HEK293 (cell line): ENCODE results near the gene RASSF8.

Experiments used
- CTCF ChIA-PET: fragments of 350-600 bp; formaldehyde crosslinking; extraction: SDS; loops from one replicate; lab custom pipeline; 2021; ENCODE audit warnings: antibody characterized with exemption; lab: Yijun Ruan, JAX
- POLR2A ChIA-PET: fragments of 300-600 bp; formaldehyde crosslinking; extraction: SDS; loops from one replicate; lab custom pipeline; 2020; ENCODE audit warnings: antibody characterized with exemption, inconsistent platforms; lab: Yijun Ruan, JAX
- H3K27ac ChIP-seq: fragments of 200-500 bp; sonication (Bioruptor generic); 2 replicates; pipeline ENCODE4 v1.5.1; 2014; ENCODE audit warnings: low read depth, low read length, control low read depth, inconsistent platforms; ENCODE audit errors: extremely low read depth
- H3K36me3 ChIP-seq, 2 experiments: fragments of 200-500 bp in 1 of 2; sonication (Bioruptor generic) in 1 of 2; 1 replicate in 1 of 2; 2 replicates in 1 of 2; pipeline ENCODE4 v1.5.1; 2014 to 2017; ENCODE audit warnings: inconsistent platforms in 2 of 2, low read length in 2 of 2; ENCODE audit not compliant: control insufficient read depth in 2 of 2, insufficient read depth in 1 of 2
- H3K4me1 ChIP-seq: fragments of 200-500 bp; sonication (Bioruptor generic); 2 replicates; pipeline ENCODE4 v1.5.1; 2014; ENCODE audit warnings: mild to moderate bottlenecking, low read length, inconsistent platforms; ENCODE audit not compliant: control insufficient read depth, insufficient read depth
- H3K4me3 ChIP-seq: 2 replicates; pipeline ENCODE4 v1.5.1; 2011; ENCODE audit warnings: low read depth, mild to moderate bottlenecking, control low read depth, low read length, moderate library complexity
- H3K9me3 ChIP-seq: fragments of 200-500 bp; sonication (Bioruptor generic); 2 replicates; pipeline ENCODE4 v1.5.1; 2014; ENCODE audit warnings: low read depth, low read length, inconsistent platforms; ENCODE audit not compliant: control insufficient read depth, insufficient read depth
- EGR2 ChIP-seq: fragments of 450-650 bp; formaldehyde crosslinking; IDR thresholded peaks from 2 replicates; pipeline ENCODE4 v1.5.1; 2016; ENCODE audit warnings: low read depth, missing biosample characterization, missing genetic modification characterization
- OSR2 ChIP-seq: fragments of 450-650 bp; formaldehyde crosslinking; IDR thresholded peaks from 2 replicates; pipeline ENCODE4 v1.5.1; 2016; ENCODE audit warnings: missing biosample characterization, missing genetic modification characterization
- PRDM1 ChIP-seq: fragments of 450-650 bp; formaldehyde crosslinking; IDR thresholded peaks from 2 replicates; pipeline ENCODE4; 2016; ENCODE audit warnings: missing biosample characterization, missing genetic modification characterization
- SP7 ChIP-seq: fragments of 450-650 bp; formaldehyde crosslinking; IDR thresholded peaks from 2 replicates; pipeline ENCODE4 v1.5.1; 2016; ENCODE audit warnings: missing biosample characterization, missing genetic modification characterization
- ZBTB8A ChIP-seq: fragments of 450-650 bp; formaldehyde crosslinking; IDR thresholded peaks from 2 replicates; pipeline ENCODE4 v1.5.1; 2016; ENCODE audit warnings: missing biosample characterization, missing genetic modification characterization
- ZFP37 ChIP-seq: fragments of 450-650 bp; formaldehyde crosslinking; IDR thresholded peaks from 2 replicates; pipeline ENCODE4 v1.5.1; 2016; ENCODE audit warnings: missing biosample characterization, missing genetic modification characterization
- ZNF10 ChIP-seq: fragments of 450-650 bp; formaldehyde crosslinking; IDR thresholded peaks from 2 replicates; pipeline ENCODE4 v1.5.1; 2017; ENCODE audit warnings: missing biosample characterization, missing genetic modification characterization
- ZNF133 ChIP-seq: fragments of 450-650 bp; formaldehyde crosslinking; IDR thresholded peaks from 2 replicates; pipeline ENCODE4 v1.5.1; 2016; ENCODE audit warnings: missing biosample characterization, missing genetic modification characterization
- ZNF140 ChIP-seq: fragments of 450-650 bp; formaldehyde crosslinking; IDR thresholded peaks from 2 replicates; pipeline ENCODE4 v1.5.1; 2016; ENCODE audit warnings: missing biosample characterization, missing genetic modification characterization
- ZNF155 ChIP-seq: fragments of 450-650 bp; formaldehyde crosslinking; IDR thresholded peaks from 2 replicates; pipeline ENCODE4 v1.5.1; 2016; ENCODE audit warnings: missing biosample characterization, missing genetic modification characterization
- ZNF223 ChIP-seq: fragments of 450-650 bp; formaldehyde crosslinking; IDR thresholded peaks from 2 replicates; pipeline ENCODE4 v1.5.1; 2016; ENCODE audit warnings: missing biosample characterization, missing genetic modification characterization
- ZNF23 ChIP-seq: fragments of 450-650 bp; formaldehyde crosslinking; IDR thresholded peaks from 2 replicates; pipeline ENCODE4 v1.5.1; 2016; ENCODE audit warnings: missing biosample characterization, missing genetic modification characterization, borderline replicate concordance
- ZNF239 ChIP-seq: fragments of 450-650 bp; formaldehyde crosslinking; IDR thresholded peaks from 2 replicates; pipeline ENCODE4 v1.5.1; 2016; ENCODE audit warnings: missing biosample characterization, missing genetic modification characterization
- ZNF394 ChIP-seq: fragments of 450-650 bp; formaldehyde crosslinking; IDR thresholded peaks from 2 replicates; pipeline ENCODE4 v1.5.1; 2016; ENCODE audit warnings: missing biosample characterization, missing genetic modification characterization, mild to moderate bottlenecking, moderate library complexity, borderline replicate concordance
- ZNF473 ChIP-seq: fragments of 450-650 bp; formaldehyde crosslinking; IDR thresholded peaks from 2 replicates; pipeline ENCODE4 v1.5.1; 2017; ENCODE audit warnings: missing biosample characterization, missing genetic modification characterization
- ZNF560 ChIP-seq: fragments of 450-650 bp; formaldehyde crosslinking; IDR thresholded peaks from 2 replicates; pipeline ENCODE4 v1.5.1; 2017; ENCODE audit warnings: missing biosample characterization, missing genetic modification characterization, borderline replicate concordance
- ZNF610 ChIP-seq: fragments of 450-650 bp; formaldehyde crosslinking; IDR thresholded peaks from 2 replicates; pipeline ENCODE4 v1.5.1; 2016; ENCODE audit warnings: missing biosample characterization, missing genetic modification characterization, borderline replicate concordance
- ZNF624 ChIP-seq: fragments of 450-650 bp; formaldehyde crosslinking; IDR thresholded peaks from 2 replicates; pipeline ENCODE4 v1.5.1; 2017; ENCODE audit warnings: missing biosample characterization, missing genetic modification characterization
- ZNF626 ChIP-seq: fragments of 450-650 bp; sonication (Bioruptor Pico); formaldehyde crosslinking; IDR thresholded peaks from 2 replicates; pipeline ENCODE4 v1.5.1; 2018; ENCODE audit warnings: missing biosample characterization, missing genetic modification characterization, inconsistent platforms
- ZNF654 ChIP-seq: fragments of 450-650 bp; formaldehyde crosslinking; IDR thresholded peaks from 2 replicates; pipeline ENCODE4 v1.5.1; 2016; ENCODE audit warnings: low read depth, missing biosample characterization, missing genetic modification characterization
- ZNF660 ChIP-seq: fragments of 450-650 bp; IDR thresholded peaks from 2 replicates; pipeline ENCODE4 v1.5.1; 2018; ENCODE audit warnings: missing biosample characterization, mild to moderate bottlenecking, missing genetic modification characterization
- ZNF777 ChIP-seq: fragments of 450-650 bp; formaldehyde crosslinking; IDR thresholded peaks from 2 replicates; pipeline ENCODE4 v1.5.1; 2017; ENCODE audit warnings: missing biosample characterization, missing genetic modification characterization, borderline replicate concordance
- ZXDB ChIP-seq: fragments of 450-650 bp; formaldehyde crosslinking; IDR thresholded peaks from 2 replicates; pipeline ENCODE4 v1.5.1; 2016; ENCODE audit warnings: missing biosample characterization, missing genetic modification characterization
- TF ChIP-seq, protein P1 (sequence below): fragments of 450-650 bp; formaldehyde crosslinking; IDR thresholded peaks from 2 replicates; pipeline ENCODE4 v1.5.1; 2016; ENCODE audit warnings: missing biosample characterization, missing genetic modification characterization
- TF ChIP-seq, protein P2 (sequence below): fragments of 450-650 bp; formaldehyde crosslinking; IDR thresholded peaks from 2 replicates; pipeline ENCODE4 v1.5.1; 2016; ENCODE audit warnings: missing biosample characterization, missing genetic modification characterization
- TF ChIP-seq, protein P3 (sequence below): fragments of 450-650 bp; formaldehyde crosslinking; IDR thresholded peaks from 2 replicates; pipeline ENCODE4 v1.5.1; 2016; ENCODE audit warnings: missing biosample characterization, missing genetic modification characterization
- TF ChIP-seq, protein P4 (sequence below): fragments of 450-650 bp; formaldehyde crosslinking; IDR thresholded peaks from 2 replicates; pipeline ENCODE4 v1.5.1; 2017; ENCODE audit warnings: missing biosample characterization, missing genetic modification characterization
- TF ChIP-seq, protein P5 (sequence below): fragments of 450-650 bp; formaldehyde crosslinking; IDR thresholded peaks from 2 replicates; pipeline ENCODE4; 2016; ENCODE audit warnings: missing biosample characterization, missing genetic modification characterization

The RASSF8 gene

DNA sequence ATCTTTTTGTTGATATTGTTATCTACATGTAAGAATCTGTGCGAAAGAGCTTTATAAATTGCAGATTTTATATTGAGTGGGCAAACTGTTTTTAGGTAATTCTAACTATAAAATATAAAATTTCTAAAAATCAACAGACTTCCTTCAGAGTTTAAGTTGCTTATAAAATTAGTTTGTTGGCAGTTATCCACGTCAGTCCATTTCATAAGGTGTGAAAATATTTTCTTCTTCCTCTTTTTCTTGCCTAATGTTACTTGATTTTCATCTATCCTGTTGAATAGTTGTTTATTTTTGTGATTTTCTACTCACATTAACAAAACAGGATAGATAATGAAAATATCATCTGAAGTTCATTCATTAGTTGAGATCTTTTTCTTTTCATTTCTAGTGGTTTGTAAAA, 58.0 kb downstream of the RASSF8 start:
- Histone ChIP-seq H3K36me3 (no peaks in the 10 kb centered on the region), H3K27ac (no peak overlapping the region), H3K4me3 (no peak overlapping the region), H3K9me3 (no peaks in the 10 kb centered on the region), H3K4me1 (peaks cover 8% of the 10 kb centered on the region)
- POLR2A ChIA-PET: no interaction called here
- TF ChIP-seq ZNF23 (no peak), ZNF660 (tag by site-specific recombination) (no peak), ZNF10 (no peak)
- CTCF ChIA-PET: interaction anchor here (0.7 to 3.6 kb wide), 11 partner anchors 11 to 586 kb away, joined by 3 to 20 read pairs (median 4); partner anchors contain the start of gene RASSF8

DNA sequence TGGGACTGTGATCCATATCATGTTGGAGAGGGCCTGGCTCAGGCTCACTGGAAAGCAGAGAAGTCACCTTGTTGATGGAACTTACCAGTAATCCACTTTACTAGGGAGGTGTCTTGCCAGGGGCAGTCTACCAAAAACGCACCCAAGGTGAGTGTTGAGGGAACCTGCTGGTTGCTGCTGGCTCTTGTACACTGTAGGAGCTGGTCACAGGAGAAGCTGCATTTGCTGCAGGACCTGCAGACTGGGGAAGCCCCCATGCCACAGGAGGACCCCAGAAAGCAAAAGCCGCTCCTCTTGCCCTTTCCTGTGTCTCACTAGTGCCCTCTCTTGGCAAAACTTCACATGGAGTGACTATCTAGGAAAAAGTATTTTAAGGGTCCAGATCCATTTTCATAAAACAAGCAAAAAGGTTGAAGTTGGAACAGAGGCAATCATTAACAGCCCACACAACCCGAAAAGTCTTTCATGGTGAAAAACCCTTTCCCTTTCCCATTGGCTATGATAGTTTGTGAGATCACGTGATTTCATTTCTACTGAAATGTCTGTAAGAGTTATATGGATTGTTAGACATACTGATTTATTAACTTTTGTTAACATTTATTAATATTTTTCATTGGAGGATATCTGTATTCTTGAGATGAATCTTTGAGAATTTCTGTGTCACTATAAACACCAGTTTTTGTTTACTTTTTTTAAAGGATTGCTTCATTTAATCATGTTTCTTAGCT, 59.2 kb downstream of the RASSF8 start:
- POLR2A ChIA-PET: interaction anchor here (1.0 kb wide), 1 partner anchor 58 kb away, joined by 4 read pairs; no protein-coding TSS in a partner anchor
- no peak overlapping the region for H3K4me3 ChIP-seq
- CTCF ChIA-PET: interaction anchor here (0.5 to 3.6 kb wide), 40 partner anchors 10 to 1815 kb away, joined by 3 to 20 read pairs (median 3); partner anchors contain the start of gene RASSF8
- H3K4me1 ChIP-seq: peaks cover 8% of the 10 kb centered on the region
- H3K27ac ChIP-seq: no peak overlapping the region
- H3K9me3 ChIP-seq: no peaks in the 10 kb centered on the region
- H3K36me3 ChIP-seq: no peaks in the 10 kb centered on the region
- TF ChIP-seq ZNF624 (tag by site-specific recombination) (no peak), ZNF654 (tag by site-specific recombination) (peak; percentile 87), ZNF394 (tag by site-specific recombination) (peak; percentile 18; the same call in 1 of the 2 replicates), ZNF155 (tag by site-specific recombination) (no peak), ZXDB (tag by site-specific recombination) (0 out of 2 replicates have a peak, but pooled peaks have one; percentile 32), ZNF626 (tag by site-specific recombination) (no peak), ZBTB8A (tag by site-specific recombination) (no peak), ZNF140 (no peak), ZNF133 (no peak), ZNF777 (tag by site-specific recombination) (no peak), EGR2 (tag by site-specific recombination) (no peak), ZNF610 (tag by site-specific recombination) (0 out of 2 replicates have a peak, but pooled peaks have one; percentile 31), ZNF560 (tag by site-specific recombination) (no peak), ZNF223 (tag by site-specific recombination) (no peak), OSR2 (tag by site-specific recombination) (peak; percentile 16; the same call in 1 of the 2 replicates), ZNF239 (tag by site-specific recombination) (no peak), ZNF473 (no peak), SP7 (0 out of 2 replicates have a peak, but pooled peaks have one; percentile 4), ZFP37 (tag by site-specific recombination) (no peak), PRDM1 (tag by site-specific recombination) (peak; percentile 57)
- TF ChIP-seq, protein P1, sequence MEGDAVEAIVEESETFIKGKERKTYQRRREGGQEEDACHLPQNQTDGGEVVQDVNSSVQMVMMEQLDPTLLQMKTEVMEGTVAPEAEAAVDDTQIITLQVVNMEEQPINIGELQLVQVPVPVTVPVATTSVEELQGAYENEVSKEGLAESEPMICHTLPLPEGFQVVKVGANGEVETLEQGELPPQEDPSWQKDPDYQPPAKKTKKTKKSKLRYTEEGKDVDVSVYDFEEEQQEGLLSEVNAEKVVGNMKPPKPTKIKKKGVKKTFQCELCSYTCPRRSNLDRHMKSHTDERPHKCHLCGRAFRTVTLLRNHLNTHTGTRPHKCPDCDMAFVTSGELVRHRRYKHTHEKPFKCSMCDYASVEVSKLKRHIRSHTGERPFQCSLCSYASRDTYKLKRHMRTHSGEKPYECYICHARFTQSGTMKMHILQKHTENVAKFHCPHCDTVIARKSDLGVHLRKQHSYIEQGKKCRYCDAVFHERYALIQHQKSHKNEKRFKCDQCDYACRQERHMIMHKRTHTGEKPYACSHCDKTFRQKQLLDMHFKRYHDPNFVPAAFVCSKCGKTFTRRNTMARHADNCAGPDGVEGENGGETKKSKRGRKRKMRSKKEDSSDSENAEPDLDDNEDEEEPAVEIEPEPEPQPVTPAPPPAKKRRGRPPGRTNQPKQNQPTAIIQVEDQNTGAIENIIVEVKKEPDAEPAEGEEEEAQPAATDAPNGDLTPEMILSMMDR: peak; percentile 47
- TF ChIP-seq, protein P2, sequence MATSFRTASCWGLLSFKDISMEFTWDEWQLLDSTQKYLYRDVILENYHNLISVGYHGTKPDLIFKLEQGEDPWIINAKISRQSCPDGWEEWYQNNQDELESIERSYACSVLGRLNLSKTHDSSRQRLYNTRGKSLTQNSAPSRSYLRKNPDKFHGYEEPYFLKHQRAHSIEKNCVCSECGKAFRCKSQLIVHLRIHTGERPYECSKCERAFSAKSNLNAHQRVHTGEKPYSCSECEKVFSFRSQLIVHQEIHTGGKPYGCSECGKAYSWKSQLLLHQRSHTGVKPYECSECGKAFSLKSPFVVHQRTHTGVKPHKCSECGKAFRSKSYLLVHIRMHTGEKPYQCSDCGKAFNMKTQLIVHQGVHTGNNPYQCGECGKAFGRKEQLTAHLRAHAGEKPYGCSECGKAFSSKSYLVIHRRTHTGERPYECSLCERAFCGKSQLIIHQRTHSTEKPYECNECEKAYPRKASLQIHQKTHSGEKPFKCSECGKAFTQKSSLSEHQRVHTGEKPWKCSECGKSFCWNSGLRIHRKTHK (tag by site-specific recombination): no peak
- TF ChIP-seq, protein P3, sequence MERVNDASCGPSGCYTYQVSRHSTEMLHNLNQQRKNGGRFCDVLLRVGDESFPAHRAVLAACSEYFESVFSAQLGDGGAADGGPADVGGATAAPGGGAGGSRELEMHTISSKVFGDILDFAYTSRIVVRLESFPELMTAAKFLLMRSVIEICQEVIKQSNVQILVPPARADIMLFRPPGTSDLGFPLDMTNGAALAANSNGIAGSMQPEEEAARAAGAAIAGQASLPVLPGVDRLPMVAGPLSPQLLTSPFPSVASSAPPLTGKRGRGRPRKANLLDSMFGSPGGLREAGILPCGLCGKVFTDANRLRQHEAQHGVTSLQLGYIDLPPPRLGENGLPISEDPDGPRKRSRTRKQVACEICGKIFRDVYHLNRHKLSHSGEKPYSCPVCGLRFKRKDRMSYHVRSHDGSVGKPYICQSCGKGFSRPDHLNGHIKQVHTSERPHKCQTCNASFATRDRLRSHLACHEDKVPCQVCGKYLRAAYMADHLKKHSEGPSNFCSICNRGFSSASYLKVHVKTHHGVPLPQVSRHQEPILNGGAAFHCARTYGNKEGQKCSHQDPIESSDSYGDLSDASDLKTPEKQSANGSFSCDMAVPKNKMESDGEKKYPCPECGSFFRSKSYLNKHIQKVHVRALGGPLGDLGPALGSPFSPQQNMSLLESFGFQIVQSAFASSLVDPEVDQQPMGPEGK (tag by site-specific recombination): peak; percentile 65
- TF ChIP-seq, protein P4, sequence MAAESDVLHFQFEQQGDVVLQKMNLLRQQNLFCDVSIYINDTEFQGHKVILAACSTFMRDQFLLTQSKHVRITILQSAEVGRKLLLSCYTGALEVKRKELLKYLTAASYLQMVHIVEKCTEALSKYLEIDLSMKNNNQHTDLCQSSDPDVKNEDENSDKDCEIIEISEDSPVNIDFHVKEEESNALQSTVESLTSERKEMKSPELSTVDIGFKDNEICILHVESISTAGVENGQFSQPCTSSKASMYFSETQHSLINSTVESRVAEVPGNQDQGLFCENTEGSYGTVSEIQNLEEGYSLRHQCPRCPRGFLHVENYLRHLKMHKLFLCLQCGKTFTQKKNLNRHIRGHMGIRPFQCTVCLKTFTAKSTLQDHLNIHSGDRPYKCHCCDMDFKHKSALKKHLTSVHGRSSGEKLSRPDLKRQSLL (tag by site-specific recombination): no peak
- TF ChIP-seq, protein P5, sequence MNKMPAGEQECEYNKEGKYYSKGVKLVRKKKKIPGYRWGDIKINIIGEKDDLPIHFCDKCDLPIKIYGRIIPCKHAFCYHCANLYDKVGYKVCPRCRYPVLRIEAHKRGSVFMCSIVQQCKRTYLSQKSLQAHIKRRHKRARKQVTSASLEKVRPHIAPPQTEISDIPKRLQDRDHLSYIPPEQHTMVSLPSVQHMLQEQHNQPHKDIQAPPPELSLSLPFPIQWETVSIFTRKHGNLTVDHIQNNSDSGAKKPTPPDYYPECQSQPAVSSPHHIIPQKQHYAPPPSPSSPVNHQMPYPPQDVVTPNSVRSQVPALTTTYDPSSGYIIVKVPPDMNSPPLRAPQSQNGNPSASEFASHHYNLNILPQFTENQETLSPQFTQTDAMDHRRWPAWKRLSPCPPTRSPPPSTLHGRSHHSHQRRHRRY (tag by site-specific recombination): no peak
